KMS-11 (cell line): Measurements from ENCODE around the gene RAD51B.

Source experiments
- H2AFZ ChIP-seq: fragments of 200-600 bp; sonication (generic); 2 replicates; pipeline ENCODE4 v1.6.1; 2016; ENCODE audit warnings: antibody characterized with exemption, mixed run types, low read depth
- H3K27ac ChIP-seq: fragments of 200-600 bp; sonication (generic); 2 replicates; pipeline ENCODE4 v1.6.1; 2016; ENCODE audit warnings: mild to moderate bottlenecking, mixed run types
- H3K27me3 ChIP-seq: fragments of 200-600 bp; sonication (generic); 2 replicates; pipeline ENCODE4 v1.6.1; 2017; ENCODE audit warnings: mild to moderate bottlenecking, low read depth, mixed run types, moderate library complexity; ENCODE audit not compliant: insufficient read depth
- H3K36me3 ChIP-seq: fragments of 200-600 bp; sonication (generic); 2 replicates; pipeline ENCODE4 v1.6.1; 2017; ENCODE audit warnings: mild to moderate bottlenecking, mixed run types; ENCODE audit not compliant: insufficient read depth
- H3K4me1 ChIP-seq: fragments of 200-600 bp; sonication (generic); 2 replicates; pipeline ENCODE4 v1.6.1; 2016; ENCODE audit warnings: mild to moderate bottlenecking, low read depth, mixed run types; ENCODE audit not compliant: poor library complexity, severe bottlenecking
- H3K4me2 ChIP-seq: fragments of 200-600 bp; sonication (generic); 2 replicates; pipeline ENCODE4 v1.7.0; 2016; ENCODE audit warnings: mild to moderate bottlenecking, mixed run types
- H3K4me3 ChIP-seq: fragments of 200-600 bp; sonication (generic); IDR thresholded peaks from 2 replicates; pipeline ENCODE4 v1.6.1; 2017; ENCODE audit warnings: low read depth, low read length, mixed read lengths; ENCODE audit not compliant: insufficient read depth
- H3K79me2 ChIP-seq: fragments of 200-600 bp; sonication (generic); 2 replicates; pipeline ENCODE4 v1.6.1; 2016; ENCODE audit warnings: low read depth, mixed run types; ENCODE audit not compliant: insufficient read depth
- H3K9ac ChIP-seq: fragments of 200-600 bp; sonication (generic); 2 replicates; pipeline ENCODE4 v1.6.1; 2016; ENCODE audit warnings: mild to moderate bottlenecking, mixed run types
- H4K20me1 ChIP-seq: fragments of 200-600 bp; sonication (generic); 2 replicates; pipeline ENCODE4 v1.6.1; 2016; ENCODE audit warnings: mild to moderate bottlenecking, mixed run types; ENCODE audit not compliant: insufficient read depth
- TF ChIP-seq, protein P1 (sequence below): fragments of 200-600 bp; sonication (generic); conservative IDR thresholded peaks from 2 replicates; pipeline ENCODE4 v1.6.1; 2017; ENCODE audit warnings: low read depth, mild to moderate bottlenecking, antibody characterized with exemption, low read length, moderate library complexity, mixed read lengths

RAD51B gene

GRCh38 chr14:68444449-68445168 is 625.0 kb downstream of the RAD51B start:
- Histone ChIP-seq H3K79me2 (no peaks in the 10 kb centered on the region), H3K9ac (no peak overlapping the region), H2AFZ (no peak overlapping the region), H3K27me3 (no peaks in the 10 kb centered on the region), H3K27ac (no peak overlapping the region), H4K20me1 (no peaks in the 10 kb centered on the region), H3K4me2 (no peak overlapping the region), H3K36me3 (no peaks in the 10 kb centered on the region), H3K4me3 (no peak overlapping the region), H3K4me1 (no peaks in the 10 kb centered on the region)
- TF ChIP-seq, protein P1, sequence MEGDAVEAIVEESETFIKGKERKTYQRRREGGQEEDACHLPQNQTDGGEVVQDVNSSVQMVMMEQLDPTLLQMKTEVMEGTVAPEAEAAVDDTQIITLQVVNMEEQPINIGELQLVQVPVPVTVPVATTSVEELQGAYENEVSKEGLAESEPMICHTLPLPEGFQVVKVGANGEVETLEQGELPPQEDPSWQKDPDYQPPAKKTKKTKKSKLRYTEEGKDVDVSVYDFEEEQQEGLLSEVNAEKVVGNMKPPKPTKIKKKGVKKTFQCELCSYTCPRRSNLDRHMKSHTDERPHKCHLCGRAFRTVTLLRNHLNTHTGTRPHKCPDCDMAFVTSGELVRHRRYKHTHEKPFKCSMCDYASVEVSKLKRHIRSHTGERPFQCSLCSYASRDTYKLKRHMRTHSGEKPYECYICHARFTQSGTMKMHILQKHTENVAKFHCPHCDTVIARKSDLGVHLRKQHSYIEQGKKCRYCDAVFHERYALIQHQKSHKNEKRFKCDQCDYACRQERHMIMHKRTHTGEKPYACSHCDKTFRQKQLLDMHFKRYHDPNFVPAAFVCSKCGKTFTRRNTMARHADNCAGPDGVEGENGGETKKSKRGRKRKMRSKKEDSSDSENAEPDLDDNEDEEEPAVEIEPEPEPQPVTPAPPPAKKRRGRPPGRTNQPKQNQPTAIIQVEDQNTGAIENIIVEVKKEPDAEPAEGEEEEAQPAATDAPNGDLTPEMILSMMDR = no peak

GRCh38 chr14:68446243-68447040 is 626.9 kb downstream of the RAD51B start:
- no peaks in the 10 kb centered on the region for H3K36me3 ChIP-seq
- H3K27ac ChIP-seq = no peak overlapping the region
- H4K20me1 ChIP-seq = no peaks in the 10 kb centered on the region
- H3K79me2 ChIP-seq = no peaks in the 10 kb centered on the region
- no peaks in the 10 kb centered on the region for H3K27me3 ChIP-seq
- no peak overlapping the region for H2AFZ ChIP-seq
- no peak overlapping the region for H3K4me2 ChIP-seq
- no peak overlapping the region for H3K4me3 ChIP-seq
- no peak overlapping the region for H3K9ac ChIP-seq
- no peaks in the 10 kb centered on the region for H3K4me1 ChIP-seq
- TF ChIP-seq, protein P1 = no peak

- no peaks in the 10 kb centered on the region for H4K20me1 ChIP-seq
- no peak overlapping the region for H3K27ac ChIP-seq
- no peak overlapping the region for H3K9ac ChIP-seq
- TF ChIP-seq, protein P1 = no peak
- H2AFZ ChIP-seq = no peak overlapping the region
- no peaks in the 10 kb centered on the region for H3K27me3 ChIP-seq
- H3K4me3 ChIP-seq = no peak overlapping the region
- no peaks in the 10 kb centered on the region for H3K4me1 ChIP-seq
- H3K36me3 ChIP-seq = no peaks in the 10 kb centered on the region
- H3K4me2 ChIP-seq = no peak overlapping the region
- H3K79me2 ChIP-seq = no peaks in the 10 kb centered on the region
Measured at GRCh38 chr14:68447581-68448251, 628.1 kb downstream of the RAD51B start.

DNA sequence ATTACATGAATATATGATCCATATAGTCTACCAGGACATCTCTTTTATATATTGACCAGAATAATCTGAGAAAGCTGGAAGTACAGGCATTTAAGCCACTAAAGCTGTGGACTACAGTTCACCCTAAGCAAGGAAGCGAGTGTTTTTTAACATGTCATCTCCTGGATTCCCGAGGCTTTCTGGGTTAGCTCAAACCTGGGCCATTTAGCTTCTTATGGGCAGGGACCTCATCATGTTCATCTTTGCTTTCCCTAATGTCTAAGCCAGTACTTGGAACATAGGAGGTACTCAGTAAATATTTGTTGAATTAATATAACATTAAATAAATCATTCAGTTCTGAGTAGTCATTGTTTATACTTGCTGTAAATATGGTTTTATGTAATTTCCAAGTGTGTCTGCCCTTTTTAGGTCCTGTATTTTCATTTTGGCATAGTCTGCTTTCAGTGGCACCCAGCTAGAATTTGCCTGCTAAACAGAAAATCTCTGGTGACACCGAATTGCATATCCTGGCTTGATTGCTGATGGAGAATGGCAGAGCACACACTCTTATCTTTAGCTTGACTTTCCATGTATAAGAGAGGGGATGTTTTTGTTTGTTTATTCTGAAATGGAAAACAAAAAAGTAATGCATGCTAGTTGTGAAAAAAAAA is 628.8 kb downstream of the RAD51B start:
- Histone ChIP-seq H3K4me2 (no peak overlapping the region), H3K4me3 (no peak overlapping the region), H3K27me3 (no peaks in the 10 kb centered on the region), H3K4me1 (no peaks in the 10 kb centered on the region), H3K36me3 (no peaks in the 10 kb centered on the region), H3K27ac (no peak overlapping the region), H4K20me1 (no peaks in the 10 kb centered on the region), H3K79me2 (no peaks in the 10 kb centered on the region), H3K9ac (no peak overlapping the region), H2AFZ (no peak overlapping the region)
- TF ChIP-seq, protein P1 = no peak
